Neural progenitor cell (in vitro differentiated cells): Measurements from ENCODE around the gene ASIC3. TPM values are rescaled to one million over a fixed set of nuclear protein-coding genes. Genes with fewer than 3 reads are reported as not detected.

ENCODE experiments used
- DNase-seq: peaks from one replicate; pipeline ENCODE4 v3.0.0-alpha.2; 2016; ENCODE audit warnings: low spot score
- H2AFZ ChIP-seq: fragments of 200-600 bp; sonication (generic); replicated peaks from 2 replicates; pipeline ENCODE4 v1.6.1; 2016; ENCODE audit warnings: antibody characterized with exemption
- H3F3A ChIP-seq: fragments of 200-600 bp; sonication (generic); 2 replicates; pipeline ENCODE4 v1.6.1; 2016; ENCODE audit warnings: antibody characterized with exemption, low read depth
- H3K27ac ChIP-seq: fragments of 200-600 bp; sonication (generic); 2 replicates; pipeline ENCODE4 v1.5.1; 2016; ENCODE audit warnings: mild to moderate bottlenecking
- H3K27me3 ChIP-seq: fragments of 200-600 bp; sonication (generic); 2 replicates; pipeline ENCODE4 v1.6.1; 2016; ENCODE audit warnings: mild to moderate bottlenecking, moderate library complexity
- H3K36me3 ChIP-seq: fragments of 200-600 bp; sonication (generic); 2 replicates; pipeline ENCODE4 v1.5.1; 2016
- H3K4me1 ChIP-seq: fragments of 200-600 bp; sonication (generic); 2 replicates; pipeline ENCODE4 v1.6.1; 2016; ENCODE audit warnings: mixed run types
- H3K4me2 ChIP-seq: fragments of 200-600 bp; sonication (generic); 2 replicates; pipeline ENCODE4 v1.6.1; 2016
- H3K4me3 ChIP-seq: fragments of 200-600 bp; sonication (generic); 2 replicates; pipeline ENCODE4 v1.5.1; 2016
- H3K79me2 ChIP-seq: fragments of 200-600 bp; sonication (generic); 2 replicates; pipeline ENCODE4 v1.6.1; 2016; ENCODE audit warnings: low read depth
- H3K9ac ChIP-seq: fragments of 200-600 bp; sonication (generic); 2 replicates; pipeline ENCODE4 v1.6.1; 2016
- H3K9me3 ChIP-seq: fragments of 200-600 bp; sonication (generic); 2 replicates; pipeline ENCODE4 v1.5.1; 2016; ENCODE audit warnings: low read depth
- H4K20me1 ChIP-seq: fragments of 200-600 bp; sonication (generic); 2 replicates; pipeline ENCODE4 v1.6.1; 2016; ENCODE audit warnings: low read depth
- H3K27ac Mint-ChIP-seq: 3 replicates; pipeline ENCODE4 v1.8.0; 2021; ENCODE audit warnings: mixed read lengths
- H3K27me3 Mint-ChIP-seq: 2 replicates; pipeline ENCODE4 v1.8.0; 2022; ENCODE audit warnings: low read depth, mild to moderate bottlenecking, inconsistent platforms, moderate library complexity, mixed read lengths; ENCODE audit not compliant: insufficient read depth
- H3K36me3 Mint-ChIP-seq: 3 replicates; pipeline ENCODE4 v1.8.0; 2021; ENCODE audit warnings: mixed read lengths
- H3K4me1 Mint-ChIP-seq: 3 replicates; pipeline ENCODE4 v1.8.0; 2021; ENCODE audit warnings: mixed read lengths
- H3K4me3 Mint-ChIP-seq: 3 replicates; pipeline ENCODE4 v1.8.0; 2021; ENCODE audit warnings: mild to moderate bottlenecking, moderate library complexity, mixed read lengths
- H3K9me3 Mint-ChIP-seq: 3 replicates; pipeline ENCODE4 v1.8.0; 2020; ENCODE audit warnings: mixed read lengths
- CTCF ChIP-seq: fragments of 200-600 bp; sonication (generic); IDR thresholded peaks from 2 replicates; pipeline ENCODE4 v1.5.1; 2017; ENCODE audit warnings: antibody characterized with exemption, mild to moderate bottlenecking
- EZH2 ChIP-seq: fragments of 200-600 bp; sonication (generic); IDR thresholded peaks from 2 replicates; pipeline ENCODE4 v1.6.1; 2017; ENCODE audit warnings: antibody characterized with exemption, mild to moderate bottlenecking, moderate library complexity
- EZH2phosphoT487 ChIP-seq: fragments of 200-600 bp; sonication (generic); IDR thresholded peaks from 2 replicates; pipeline ENCODE4 v1.6.1; 2017; ENCODE audit warnings: antibody characterized with exemption
- total RNA-seq: library from RNA; depleted of rRNA; stranded (reverse); fragments of >200 nt; gene quantifications from 2 replicates; pipeline ENCODE4 v1.2.3, GENCODE V29; 2015; ENCODE audit warnings: low replicate concordance

The ASIC3 gene
- total RNA-seq, 1 donor from 2014 or later, result not detected

- Mint-ChIP-seq H3K27ac (no peak overlapping the region), H3K27me3 (peaks cover 14% of the 10 kb centered on the region)
Measured at GRCh38 chr7:151005566-151005965, 42.8 kb upstream of the ASIC3 start.

GRCh38 chr7:151006590-151007300 is 41.6 kb upstream of the ASIC3 start:
- Histone ChIP-seq H3K4me3 (no peak overlapping the region), H3F3A (peaks cover 18% of the 10 kb centered on the region), H3K36me3 (no peaks in the 10 kb centered on the region), H3K27ac (no peak overlapping the region), H4K20me1 (no peaks in the 10 kb centered on the region), H3K9me3 (no peaks in the 10 kb centered on the region), H2AFZ (no peak overlapping the region), H3K79me2 (no peaks in the 10 kb centered on the region), H3K4me1 (peaks cover 30% of the 10 kb centered on the region), H3K27me3 (no peaks in the 10 kb centered on the region), H3K9ac (no peak overlapping the region), H3K4me2 (no peak overlapping the region)
- Mint-ChIP-seq H3K4me1 (peaks cover 31% of the 10 kb centered on the region), H3K27me3 (peaks cover 15% of the 10 kb centered on the region), H3K36me3 (no peaks in the 10 kb centered on the region), H3K4me3 (no peak overlapping the region), H3K27ac (no peak overlapping the region), H3K9me3 (peaks cover 1% of the 10 kb centered on the region)
- TF ChIP-seq CTCF, result no peak
- no peak for TF ChIP-seq EZH2phosphoT487
- no peak for DNase-seq

More at GRCh38 chr7:151005566-151005965, 42.8 kb upstream of the ASIC3 start:
- H3K9me3 ChIP-seq, result no peaks in the 10 kb centered on the region
- no peak overlapping the region for H3K27ac ChIP-seq
- H3K79me2 ChIP-seq, result no peaks in the 10 kb centered on the region
- no peak overlapping the region for H3K4me3 Mint-ChIP-seq
- H3K36me3 ChIP-seq, result no peaks in the 10 kb centered on the region
- no peaks in the 10 kb centered on the region for H3K36me3 Mint-ChIP-seq
- H3K27me3 ChIP-seq, result no peaks in the 10 kb centered on the region
- TF ChIP-seq EZH2 (no peak), CTCF (no peak), EZH2phosphoT487 (no peak)
- no peak overlapping the region for H3K4me2 ChIP-seq
- peaks cover 24% of the 10 kb centered on the region for H3K4me1 ChIP-seq
- H3K9ac ChIP-seq, result no peak overlapping the region
- H2AFZ ChIP-seq, result no peak overlapping the region
- peaks cover 1% of the 10 kb centered on the region for H3K9me3 Mint-ChIP-seq
- no peaks in the 10 kb centered on the region for H4K20me1 ChIP-seq
- no peak for DNase-seq
- no peak overlapping the region for H3K4me3 ChIP-seq
- H3K4me1 Mint-ChIP-seq, result peaks cover 24% of the 10 kb centered on the region
- H3F3A ChIP-seq, result peaks cover 11% of the 10 kb centered on the region

- no peak overlapping the region for H2AFZ ChIP-seq
- peaks cover 25% of the 10 kb centered on the region for H3F3A ChIP-seq
- H3K9ac ChIP-seq, result no peak overlapping the region
- H4K20me1 ChIP-seq, result no peaks in the 10 kb centered on the region
- Mint-ChIP-seq H3K4me3 (no peak overlapping the region), H3K27ac (peak overlapping the region; percentile 85), H3K9me3 (peaks cover 1% of the 10 kb centered on the region), H3K36me3 (peaks cover 2% of the 10 kb centered on the region), H3K27me3 (peaks cover 15% of the 10 kb centered on the region), H3K4me1 (peaks cover 38% of the 10 kb centered on the region)
- H3K27ac ChIP-seq, result no peak overlapping the region
- H3K27me3 ChIP-seq, result peaks cover 4% of the 10 kb centered on the region
- TF ChIP-seq EZH2, result no peak
- TF ChIP-seq CTCF, result no peak
- no peak for TF ChIP-seq EZH2phosphoT487
- H3K79me2 ChIP-seq, result no peaks in the 10 kb centered on the region
- H3K4me2 ChIP-seq, result no peak overlapping the region
- H3K36me3 ChIP-seq, result no peaks in the 10 kb centered on the region
- H3K4me1 ChIP-seq, result peaks cover 32% of the 10 kb centered on the region
- no peak for DNase-seq
- no peaks in the 10 kb centered on the region for H3K9me3 ChIP-seq
- no peak overlapping the region for H3K4me3 ChIP-seq
Measured at GRCh38 chr7:151007469-151007898, 40.8 kb upstream of the ASIC3 start.
